HG03175 (cell line): ENCODE measurements around the gene TMEM218.
"Not testable (repeated sequence)": the region's sequence is repeated elsewhere in the genome, so short reads cannot be mapped to it uniquely, and the experiment has no call there.

Experiments used
- ATAC-seq: cut with Tn5 transposase; IDR thresholded peaks from one replicate; pipeline ENCODE4 v1.9.1; 2021; ENCODE audit warnings: mild to moderate bottlenecking, moderate library complexity; ENCODE audit not compliant: unreplicated experiment

Gene TMEM218

GRCh38 chr11:125091247-125091876 is 20.1 kb downstream of the TMEM218 start:
- no peak for ATAC-seq

- no peak for ATAC-seq
These were observed 20.6 kb downstream of the TMEM218 start for GRCh38 chr11:125090816-125091215.

- ATAC-seq, result not testable (repeated sequence)
These were observed 21.3 kb downstream of the TMEM218 start for GRCh38 chr11:125090151-125090550.

GRCh38 chr11:125089481-125089880 is 21.9 kb downstream of the TMEM218 start:
- not testable (repeated sequence) for ATAC-seq

GRCh38 chr11:125088576-125089455 is 22.6 kb downstream of the TMEM218 start:
- ATAC-seq, result no peak

GRCh38 chr11:125088123-125088522 is 23.3 kb downstream of the TMEM218 start:
- no peak for ATAC-seq

GRCh38 chr11:125086633-125087296 is 24.7 kb downstream of the TMEM218 start:
- ATAC-seq, result no peak

- ATAC-seq, result no peak
These were observed 25.9 kb downstream of the TMEM218 start for GRCh38 chr11:125085301-125086081.

- ATAC-seq, result no peak
These were observed 26.6 kb downstream of the TMEM218 start for GRCh38 chr11:125084761-125085231.

GRCh38 chr11:125084057-125084416 is 27.4 kb downstream of the TMEM218 start:
- no peak for ATAC-seq

GRCh38 chr11:125083312-125084056 is 27.9 kb downstream of the TMEM218 start:
- ATAC-seq, result no peak

GRCh38 chr11:125082611-125083311 is 28.7 kb downstream of the TMEM218 start:
- no peak for ATAC-seq

GRCh38 chr11:125082040-125082439 is 29.4 kb downstream of the TMEM218 start:
- no peak for ATAC-seq

- no peak for ATAC-seq
These were observed 30.2 kb downstream of the TMEM218 start for GRCh38 chr11:125081098-125081798.

- ATAC-seq, result no peak
These were observed 30.9 kb downstream of the TMEM218 start for GRCh38 chr11:125080531-125080911.

GRCh38 chr11:125079878-125080530 is 31.4 kb downstream of the TMEM218 start:
- no peak for ATAC-seq

GRCh38 chr11:125079151-125079877 is 32.1 kb downstream of the TMEM218 start:
- no peak for ATAC-seq
